IMR-90 (cell line): Measurements from ENCODE around the gene ASB5. TPM values are rescaled to one million over a fixed set of nuclear protein-coding genes. Genes with fewer than 3 reads are reported as not detected.
A peak's percentile ranks its signal among the peaks of the same experiment; 100 is the strongest.

Experiments
- ATAC-seq: fragments of 200-7000 bp; cut with Tn5 transposase; 2 replicates; pipeline ENCODE4 v1.9.1; 2020; ENCODE audit warnings: low read depth, mild to moderate bottlenecking, moderate library complexity
- BruUV-seq: library from RNA; stranded (reverse); fragments of 400-500 nt; replicated peaks from 2 replicates; lab custom pipeline; 2021; lab: Mats Ljungman, UMichigan
- CTCF ChIA-PET: fragments of 300-600 bp; formaldehyde crosslinking; extraction: SDS; loops from one replicate; lab custom pipeline; 2021; ENCODE audit warnings: antibody characterized with exemption; lab: Yijun Ruan, JAX
- POLR2A ChIA-PET: fragments of 300-600 bp; sonication (Branson Sonifier 250); formaldehyde crosslinking; loops from one replicate; lab custom pipeline; 2022; ENCODE audit warnings: antibody characterized with exemption; ENCODE audit not compliant: unreplicated experiment; lab: Charles Lee
- DNase-seq: peaks from one replicate; pipeline ENCODE4 v3.0.0; 2013
- H2AFZ ChIP-seq: replicated peaks from 2 replicates; pipeline ENCODE3; 2013; ENCODE audit warnings: low read length, mild to moderate bottlenecking; ENCODE audit not compliant: poor library complexity
- H2AK5ac ChIP-seq: 2 replicates; pipeline ENCODE4 v1.6.1; 2013; ENCODE audit warnings: low read depth, low read length, inconsistent platforms
- H2AK9ac ChIP-seq: replicated peaks from 2 replicates; pipeline ENCODE3; 2013; ENCODE audit warnings: mild to moderate bottlenecking, low read depth, low read length, moderate library complexity; ENCODE audit not compliant: poor library complexity
- H2BK120ac ChIP-seq: 2 replicates; pipeline ENCODE4 v1.6.1; 2013; ENCODE audit warnings: low read depth, low read length, inconsistent platforms
- H2BK15ac ChIP-seq: 3 replicates; pipeline ENCODE4 v1.6.1; 2013; ENCODE audit warnings: low read depth, low read length, inconsistent platforms
- H2BK20ac ChIP-seq: 2 replicates; pipeline ENCODE4 v1.6.1; 2013; ENCODE audit warnings: low read depth, mild to moderate bottlenecking, inconsistent platforms, low read length, moderate library complexity
- H2BK5ac ChIP-seq: 2 replicates; pipeline ENCODE4 v1.6.1; 2013; ENCODE audit warnings: mild to moderate bottlenecking, low read depth, low read length, inconsistent platforms; ENCODE audit not compliant: poor library complexity, severe bottlenecking
- H3K14ac ChIP-seq: replicated peaks from 2 replicates; pipeline ENCODE4 v1.6.1; 2013; ENCODE audit warnings: low read depth, low read length, inconsistent platforms
- H3K18ac ChIP-seq: 2 replicates; pipeline ENCODE4 v1.6.1; 2013; ENCODE audit warnings: low read depth, low read length, control low read depth
- H3K23ac ChIP-seq: 2 replicates; pipeline ENCODE4 v1.6.1; 2013; ENCODE audit warnings: low read depth, low read length, inconsistent platforms
- H3K27ac ChIP-seq: 2 replicates; pipeline ENCODE4 v1.5.1; 2013; ENCODE audit warnings: mild to moderate bottlenecking, control low read depth, low read length; ENCODE audit not compliant: insufficient read depth
- H3K27me3 ChIP-seq: 2 replicates; pipeline ENCODE4 v1.6.1; 2013; ENCODE audit warnings: low read length; ENCODE audit not compliant: control insufficient read depth, insufficient read depth
- H3K36me3 ChIP-seq: 2 replicates; pipeline ENCODE4 v1.6.1; 2013; ENCODE audit warnings: low read length, mixed read lengths; ENCODE audit not compliant: control insufficient read depth, insufficient read depth
- H3K4ac ChIP-seq: 2 replicates; pipeline ENCODE4 v1.6.1; 2013; ENCODE audit warnings: low read depth, low read length, inconsistent platforms
- H3K4me1 ChIP-seq: 2 replicates; pipeline ENCODE4 v1.6.1; 2013; ENCODE audit warnings: low read length, mixed read lengths; ENCODE audit not compliant: control insufficient read depth, insufficient read depth
- H3K4me2 ChIP-seq: 2 replicates; pipeline ENCODE4 v1.6.1; 2013; ENCODE audit warnings: low read depth, mild to moderate bottlenecking, control low read depth, low read length, moderate library complexity
- H3K4me3 ChIP-seq: 2 replicates; pipeline ENCODE4 v1.5.1; 2013; ENCODE audit warnings: low read depth, mild to moderate bottlenecking, control low read depth, low read length, moderate library complexity; ENCODE audit not compliant: insufficient read depth
- H3K56ac ChIP-seq: 2 replicates; pipeline ENCODE4 v1.6.1; 2013; ENCODE audit warnings: low read length, inconsistent platforms; ENCODE audit not compliant: insufficient read depth; ENCODE audit errors: extremely low read depth
- H3K79me1 ChIP-seq, 2 experiments: 2 replicates each; pipeline ENCODE4 v1.6.1; 2013; ENCODE audit warnings: low read length in 2 of 2, inconsistent platforms in 1 of 2, low read depth in 1 of 2
- H3K9ac ChIP-seq: 2 replicates; pipeline ENCODE4 v1.6.1; 2013; ENCODE audit warnings: low read depth, low read length, control low read depth
- H3K9me1 ChIP-seq: 2 replicates; pipeline ENCODE4 v1.6.1; 2013; ENCODE audit warnings: low read length, inconsistent platforms; ENCODE audit not compliant: insufficient read depth
- H3K9me3 ChIP-seq: 2 replicates; pipeline ENCODE4 v1.6.1; 2013; ENCODE audit warnings: low read length; ENCODE audit not compliant: control insufficient read depth, insufficient read depth
- H4K20me1 ChIP-seq: 2 replicates; pipeline ENCODE4 v1.6.1; 2013; ENCODE audit warnings: low read length, inconsistent platforms; ENCODE audit not compliant: insufficient read depth
- H4K5ac ChIP-seq: 2 replicates; pipeline ENCODE4 v1.6.1; 2013; ENCODE audit warnings: mild to moderate bottlenecking, low read depth, low read length, control low read depth
- H4K8ac ChIP-seq, 2 experiments: 2 replicates each; pipeline ENCODE4 v1.6.1; 2013; ENCODE audit warnings: low read depth in 2 of 2, low read length in 2 of 2, control low read depth in 1 of 2, inconsistent platforms in 1 of 2
- H4K91ac ChIP-seq: 2 replicates; pipeline ENCODE4 v1.6.1; 2013; ENCODE audit warnings: low read depth, low read length, inconsistent platforms; ENCODE audit not compliant: insufficient read depth
- FOS ChIP-seq: fragments of 150-350 bp; IDR thresholded peaks from 2 replicates; pipeline ENCODE4 v1.6.1; 2016; ENCODE audit warnings: low read depth, low read length
- NFE2L2 ChIP-seq: fragments of 150-350 bp; IDR thresholded peaks from 2 replicates; pipeline ENCODE4 v1.6.1; 2016; ENCODE audit warnings: low read depth, mild to moderate bottlenecking, low read length
- WGBS, 2 experiments: methylation state at CpG; one replicate each; pipeline versions ENCODE4 v1.1.5 to v1.1.7; 2013; ENCODE audit warnings: missing lambda C conversion rate in 2 of 2; ENCODE audit not compliant: insufficient read length in 1 of 2; ENCODE audit errors: extremely low coverage in 2 of 2; 5-methylcytosine and 5-hydroxymethylcytosine counted together
- dilution Hi-C: fragments of 300-500 bp; cut with HindIII; formaldehyde crosslinking; loops from one replicate; pipeline ENCODE4 v1.14.3; 2018; ENCODE audit warnings: low sequenced_read_pairs; ENCODE audit not compliant: unreplicated experiment
- in situ Hi-C: fragments of 300-500 bp; cut with MboI; formaldehyde crosslinking; loops from 3 replicates; pipeline ENCODE4 v1.14.3; 2019; ENCODE audit warnings: low sequenced_read_pairs, inconsistent platforms, mixed read lengths
- intact Hi-C: fragments of 100-400 bp; cut with micrococcal nuclease; formaldehyde crosslinking; loops from 2 replicates; pipeline ENCODE4 v1.10.0; 2022
- polyA plus RNA-seq, 3 experiments: library from polyadenylated mRNA; depleted of rRNA; stranded (reverse); fragments of >200 nt; gene quantifications; 2 replicates each; pipeline ENCODE4 v1.2.3, GENCODE V29; 2012; ENCODE audit warnings: low replicate concordance in 1 of 3
- total RNA-seq: library from RNA; depleted of rRNA; stranded (reverse); fragments of >200 nt; gene quantifications from 2 replicates; pipeline ENCODE4 v1.2.3, GENCODE V29; 2012

The ASB5 gene
- total and polyA plus RNA-seq, 2 of the 4 experiments (the other 2 are of a cell fraction), result 0.18 to 0.21 TPM

GRCh38 chr4:176236946-176237345, 32.1 kb downstream of the ASB5 start:
- Histone ChIP-seq H4K8ac (peak overlapping the region; percentile 54; a peak in 2 of 4 replicates), H3K79me1 (no peaks in the 10 kb centered on the region), H2BK20ac (peak overlapping the region; percentile 27; the same call in 1 of the 2 replicates), H2AK9ac (peak overlapping the region; percentile 17), H3K36me3 (no peaks in the 10 kb centered on the region), H4K5ac (peak overlapping the region; percentile 56; the same call in 1 of the 2 replicates), H3K18ac (peak overlapping the region; percentile 82; the same call in 1 of the 2 replicates), H4K20me1 (no peaks in the 10 kb centered on the region), H3K23ac (0 out of 2 replicates have a peak overlapping the region, but pooled peaks have one; percentile 22), H3K56ac (no peak overlapping the region), H2AFZ (no peak overlapping the region), H3K4me2 (peak overlapping the region; percentile 33; the same call in 1 of the 2 replicates), H3K9me1 (no peaks in the 10 kb centered on the region), H3K4me3 (no peak overlapping the region), H3K4me1 (peaks cover 11% of the 10 kb centered on the region; the same call in 1 of the 2 replicates), H3K27ac (no peak overlapping the region), H3K9me3 (no peaks in the 10 kb centered on the region), H2AK5ac (no peak overlapping the region), H3K27me3 (no peaks in the 10 kb centered on the region), H4K91ac (no peak overlapping the region), H3K14ac (no peak overlapping the region), H2BK120ac (peak overlapping the region; percentile 44), H2BK5ac (peak overlapping the region; percentile 69), H3K4ac (peak overlapping the region; percentile 44; the same call in 1 of the 2 replicates), H3K9ac (no peak overlapping the region), H2BK15ac (peak overlapping the region; percentile 71; the same call in 1 of the 3 replicates)
- no peak for TF ChIP-seq NFE2L2
- TF ChIP-seq FOS, result 0 out of 2 replicates have a peak, but pooled peaks have one; percentile 11
- dilution Hi-C loops, result no loop called here
- no TSS peak for BruUV-seq
- ATAC-seq, result peak; percentile 55; the same call in 1 of the 2 replicates
- peak; percentile 80 for DNase-seq
- in situ Hi-C loops, result no loop called here
- CTCF ChIA-PET, result no interaction called here
- intact Hi-C loops, result loop anchor here (5.0 kb wide), 1 partner anchor 40 kb away; the partner anchor contains the start of gene SPATA4
- WGBS, 2 experiments, result 60% methylated on average over 1 of the region's 5 CpGs; no CpG with 5 or more reads in 1 of the 2 experiments
- POLR2A ChIA-PET, result no interaction called here
